HCT116 (cell line): ENCODE data around the gene CPNE2. TPM values are rescaled to one million over a fixed set of nuclear protein-coding genes. Genes with fewer than 3 reads are reported as not detected.

Experiments used
- ATAC-seq: fragments of 200-7000 bp; cut with Tn5 transposase; 2 replicates; pipeline ENCODE4 v1.9.1; 2020; ENCODE audit warnings: mild to moderate bottlenecking, moderate library complexity
- BruUV-seq: library from RNA; stranded (reverse); fragments of 400-500 nt; replicated peaks from 2 replicates; lab custom pipeline; 2021; lab: Mats Ljungman, UMichigan
- CTCF ChIA-PET: fragments of 300-600 bp; sonication (Branson Sonifier 250); formaldehyde crosslinking; loops from one replicate; lab custom pipeline; 2021; ENCODE audit warnings: antibody characterized with exemption; lab: Charles Lee
- POLR2A ChIA-PET: fragments of 300-600, 350-600 bp; sonication (Branson Sonifier 250); formaldehyde crosslinking; loops from one replicate; lab custom pipeline; 2021; ENCODE audit warnings: antibody characterized with exemption; lab: Charles Lee
- RAD21 ChIA-PET, 2 experiments: fragments of 300-600 bp; sonication (Branson Sonifier 250); formaldehyde crosslinking; loops; one replicate each; lab custom pipeline; 2023; ENCODE audit warnings: low total read pairs in 2 of 2; ENCODE audit not compliant: uncharacterized antibody in 2 of 2, unreplicated experiment in 2 of 2, low non-redundant PET in 1 of 2; lab: Charles Lee
- DNase-seq: peaks from one replicate; pipeline ENCODE4 v3.0.0-alpha.2; 2010; ENCODE audit warnings: low read depth, low spot score
- H2AFZ ChIP-seq: fragments of 200-600 bp; shearing (Covaris generic), sonication (generic); 2 replicates; pipeline ENCODE4 v1.6.1; 2017; ENCODE audit warnings: low read depth, mixed run types, mixed read lengths, antibody characterized with exemption, low read length; ENCODE audit not compliant: poor library complexity, severe bottlenecking
- H3K27ac ChIP-seq: 2 replicates; pipeline ENCODE4 v1.5.1; 2012; ENCODE audit warnings: low read depth, low read length
- H3K27me3 ChIP-seq: fragments of 200-600 bp; sonication (generic); 2 replicates; pipeline ENCODE4 v1.6.1; 2016; ENCODE audit warnings: mixed run types, low read length, mixed read lengths; ENCODE audit not compliant: insufficient read depth
- H3K36me3 ChIP-seq, 2 experiments: fragments of 200-500 bp in 1 of 2; fragments of 200-600 bp in 1 of 2; sonication (Bioruptor generic) in 1 of 2; sonication (generic) in 1 of 2; 2 replicates each; pipeline versions ENCODE4 v1.5.1 to v1.6.1; 2014 to 2016; ENCODE audit warnings: low read length in 2 of 2, inconsistent platforms in 1 of 2, mixed read lengths in 1 of 2, mixed run types in 1 of 2; ENCODE audit not compliant: insufficient read depth in 2 of 2, control insufficient read depth in 1 of 2
- H3K4me1 ChIP-seq, 2 experiments: fragments of 200-600 bp in 1 of 2; sonication (generic) in 1 of 2; 2 replicates each; pipeline versions ENCODE4 v1.5.1 to v1.6.1; 2012 to 2017; ENCODE audit warnings: low read length in 2 of 2, inconsistent platforms in 1 of 2, mild to moderate bottlenecking in 1 of 2, mixed read lengths in 1 of 2, mixed run types in 1 of 2, moderate library complexity in 1 of 2; ENCODE audit not compliant: insufficient read depth in 2 of 2, control insufficient read depth in 1 of 2
- H3K4me2 ChIP-seq: fragments of 200-600 bp; sonication (generic); 2 replicates; pipeline ENCODE4 v1.6.1; 2017; ENCODE audit warnings: mixed run types, low read length, mixed read lengths
- H3K4me3 ChIP-seq, 2 experiments: fragments of 200-600 bp in 1 of 2; sonication (generic) in 1 of 2; replicated peaks in 1 of 2; 2 replicates each; pipeline ENCODE4 v1.5.1; 2011 to 2016; ENCODE audit warnings: low read length in 2 of 2, control low read depth in 1 of 2, low read depth in 1 of 2, mild to moderate bottlenecking in 1 of 2, mixed read lengths in 1 of 2, mixed run types in 1 of 2
- H3K79me2 ChIP-seq: fragments of 200-600 bp; sonication (generic); 2 replicates; pipeline ENCODE4 v1.6.1; 2017; ENCODE audit warnings: mild to moderate bottlenecking, mixed run types, low read length, moderate library complexity, mixed read lengths; ENCODE audit not compliant: insufficient read depth
- H3K9ac ChIP-seq: fragments of 200-600 bp; sonication (generic); 2 replicates; pipeline ENCODE4 v1.6.1; 2016; ENCODE audit warnings: low read length, mixed read lengths
- H3K9me2 ChIP-seq: fragments of 200-600 bp; sonication (generic), shearing (Covaris generic); 2 replicates; pipeline ENCODE4 v1.6.1; 2017; ENCODE audit warnings: mixed run types, mild to moderate bottlenecking, moderate library complexity; ENCODE audit not compliant: insufficient read depth
- H3K9me3 ChIP-seq, 2 experiments: fragments of 200-500 bp in 1 of 2; fragments of 200-600 bp in 1 of 2; sonication (Bioruptor generic) in 1 of 2; sonication (generic) in 1 of 2; 2 replicates each; pipeline ENCODE4 v1.6.1; 2014 to 2017; ENCODE audit warnings: low read length in 2 of 2, mixed read lengths in 2 of 2, inconsistent platforms in 1 of 2, low read depth in 1 of 2, mild to moderate bottlenecking in 1 of 2, mixed run types in 1 of 2, moderate library complexity in 1 of 2; ENCODE audit not compliant: control insufficient read depth in 1 of 2, insufficient read depth in 1 of 2
- H4K20me1 ChIP-seq: fragments of 200-600 bp; sonication (generic), shearing (Covaris generic); 2 replicates; pipeline ENCODE4 v1.6.1; 2017; ENCODE audit warnings: mixed run types, mild to moderate bottlenecking, moderate library complexity; ENCODE audit not compliant: insufficient read depth
- CBX3 ChIP-seq: IDR thresholded peaks from 2 replicates; pipeline ENCODE4 v1.6.1; 2012; ENCODE audit warnings: low read depth
- EZH2 ChIP-seq: fragments of 200-600 bp; sonication (generic); IDR thresholded peaks from 2 replicates; pipeline ENCODE4 v1.6.1; 2017; ENCODE audit warnings: antibody characterized with exemption, mixed run types
- EZH2phosphoT487 ChIP-seq: fragments of 200-600 bp; IDR thresholded peaks from 2 replicates; pipeline ENCODE4 v1.6.1; 2018; ENCODE audit warnings: antibody characterized with exemption, borderline replicate concordance
- FOSL1 ChIP-seq: IDR thresholded peaks from 2 replicates; pipeline ENCODE4 v1.6.1; 2012; ENCODE audit warnings: low read depth
- SIN3A ChIP-seq: IDR thresholded peaks from 2 replicates; pipeline ENCODE4 v1.6.1; 2012; ENCODE audit warnings: low read depth
- SP1 ChIP-seq: IDR thresholded peaks from 2 replicates; pipeline ENCODE4 v1.6.1; 2012; ENCODE audit warnings: low read depth
- TCF7L2 ChIP-seq: IDR thresholded peaks from 2 replicates; pipeline ENCODE4 v1.7.0; 2011; ENCODE audit warnings: borderline replicate concordance, inconsistent platforms; ENCODE audit not compliant: insufficient read depth, insufficient read length; ENCODE audit errors: extremely low read depth
- ZFX ChIP-seq: fragments of 450-650 bp; IDR thresholded peaks from 2 replicates; pipeline ENCODE4 v1.6.1; 2017
- intact Hi-C: fragments of 100-400 bp; cut with micrococcal nuclease; formaldehyde crosslinking; loops from 2 replicates; pipeline ENCODE4 v1.10.0; 2022
- total RNA-seq: library from RNA; stranded (reverse); gene quantifications from one replicate; pipeline ENCODE4 v1.2.1, GENCODE V29; 2021; ENCODE audit not compliant: unreplicated experiment
- TF ChIP-seq, protein P1 (sequence below): IDR thresholded peaks from 2 replicates; pipeline ENCODE4 v1.6.1; 2012
- TF ChIP-seq, protein P2 (sequence below), 3 experiments: fragments of 200-600 bp in 1 of 3; sonication (generic) in 1 of 3; IDR thresholded peaks in 2 of 3; conservative IDR thresholded peaks in 1 of 3; 2 replicates each; pipeline ENCODE4 v1.5.1; 2012 to 2017; ENCODE audit warnings: low read depth in 2 of 3, low read length in 2 of 3, antibody characterized with exemption in 1 of 3, borderline replicate concordance in 1 of 3, control low read depth in 1 of 3, mild to moderate bottlenecking in 1 of 3, mixed read lengths in 1 of 3, mixed run types in 1 of 3, moderate library complexity in 1 of 3; ENCODE audit not compliant: insufficient read depth in 1 of 3
- TF ChIP-seq, protein P3 (sequence below): IDR thresholded peaks from 2 replicates; pipeline ENCODE4 v1.6.1; 2011; ENCODE audit warnings: mild to moderate bottlenecking, low read length, moderate library complexity; ENCODE audit not compliant: insufficient replicate concordance; ENCODE audit errors: extremely low read depth

CPNE2 gene
- total RNA-seq, 1 experiment from 2014 or later, result 31.2 TPM

DNA sequence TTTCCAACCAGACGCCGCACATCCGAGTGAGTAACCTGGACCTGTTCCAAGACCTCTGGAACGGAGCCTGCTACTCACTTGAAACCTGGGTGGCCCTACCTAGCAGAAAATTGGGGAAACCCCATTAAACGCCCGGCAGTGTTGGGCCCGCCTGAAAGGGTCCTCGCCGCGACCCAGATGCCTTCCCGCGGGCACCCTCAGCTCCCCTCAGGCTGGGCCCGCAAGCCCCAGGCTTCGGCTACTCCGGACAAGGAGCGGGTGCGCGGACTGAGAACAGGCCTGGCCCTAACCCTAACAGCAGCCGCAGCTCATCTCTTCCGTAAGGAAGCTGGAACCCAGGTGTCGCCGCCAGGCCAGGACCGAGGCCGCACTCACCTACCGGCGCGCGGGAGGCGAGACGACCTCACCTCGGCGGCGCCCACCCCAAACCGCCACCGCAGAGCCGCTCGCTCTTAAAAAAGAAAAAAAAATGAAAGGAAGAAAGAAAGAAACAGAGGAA lies 93.1 kb downstream of the CPNE2 start:
- H3K4me2 ChIP-seq, result peak overlapping the region; percentile 82
- ChIA-PET RAD21 (interaction anchor here in 1 of 2 experiments (0.9 kb wide), 1 partner anchor 114 kb away, joined by 3 read pairs; no protein-coding TSS in a partner anchor), POLR2A (interaction anchor here (0.8 to 0.9 kb wide), 2 partner anchors 9 to 11 kb away, joined by 3 read pairs; no protein-coding TSS in a partner anchor), CTCF (interaction anchor here (0.6 to 1.4 kb wide), 2 partner anchors 12 to 93 kb away, joined by 3 read pairs; partner anchors contain the start of gene CPNE2)
- peak overlapping the region; percentile 85 for H3K27ac ChIP-seq
- ATAC-seq (peak; percentile 38), DNase-seq (no peak)
- peaks cover 89% of the 10 kb centered on the region for H3K79me2 ChIP-seq
- TF ChIP-seq FOSL1 (no peak), ZFX (peak; percentile 95)
- peak overlapping the region; percentile 93 to 96 for H3K4me3 ChIP-seq
- H3K9me3 ChIP-seq, result no peaks in the 10 kb centered on the region
- H3K36me3 ChIP-seq, result no peaks in the 10 kb centered on the region
- no peaks in the 10 kb centered on the region for H3K9me2 ChIP-seq
- intact Hi-C loops, result loop anchor here (10.0 kb wide), 1 partner anchor 109 kb away; no protein-coding TSS in a partner anchor
- peak overlapping the region; percentile 95 for H3K9ac ChIP-seq
- H3K27me3 ChIP-seq, result no peaks in the 10 kb centered on the region
- H4K20me1 ChIP-seq, result no peaks in the 10 kb centered on the region
- peaks cover 9 to 21% of the 10 kb centered on the region in 2 experiments for H3K4me1 ChIP-seq
- H2AFZ ChIP-seq, result no peak overlapping the region
- BruUV-seq, result TSS peak; percentile 84

DNA sequence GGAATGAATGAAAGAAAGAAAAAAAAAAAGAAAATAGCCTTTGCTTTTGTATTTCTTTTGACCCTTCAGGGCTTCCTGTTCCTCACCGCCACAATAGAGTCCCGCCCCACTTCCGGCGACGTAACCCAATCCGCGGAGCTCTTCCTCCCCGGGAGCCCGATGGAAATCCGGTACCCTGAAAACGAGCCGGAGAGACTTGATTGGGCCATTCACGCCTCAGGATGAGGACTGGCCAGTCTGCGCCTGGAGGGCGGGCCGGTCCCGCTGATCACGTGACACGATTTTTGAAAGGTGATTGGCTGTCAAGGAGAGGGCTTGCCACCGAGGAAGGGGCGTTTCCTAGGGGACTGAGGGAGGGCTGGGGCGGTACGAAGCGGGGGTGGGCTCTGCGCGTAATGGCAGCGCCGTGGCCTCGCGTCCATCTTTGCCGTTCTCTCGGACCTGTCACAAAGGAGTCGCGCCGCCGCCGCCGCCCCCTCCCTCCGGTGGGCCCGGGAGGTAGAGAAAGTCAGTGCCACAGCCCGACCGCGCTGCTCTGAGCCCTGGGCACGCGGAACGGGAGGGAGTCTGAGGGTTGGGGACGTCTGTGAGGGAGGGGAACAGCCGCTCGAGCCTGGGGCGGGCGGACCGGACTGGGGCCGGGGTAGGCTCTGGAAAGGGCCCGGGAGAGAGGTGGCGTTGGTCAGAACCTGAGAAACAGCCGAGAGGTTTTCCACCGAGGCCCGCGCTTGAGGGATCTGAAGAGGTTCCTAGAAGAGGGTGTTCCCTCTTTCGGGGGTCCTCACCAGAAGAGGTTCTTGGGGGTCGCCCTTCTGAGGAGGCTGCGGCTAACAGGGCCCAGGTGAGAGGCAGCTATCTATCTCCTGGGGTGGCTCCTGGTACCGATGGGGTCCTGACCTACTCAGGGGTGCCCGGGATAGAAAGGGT lies 93.8 kb downstream of the CPNE2 start, which contains the start of the genes PSME3IP1 and RSPRY1:
Gene PSME3IP1 (minus strand): TSS at position 95 of the 927 bp plus-strand sequence. CDS start 12,185 bp downstream, outside the sequence.
Gene RSPRY1 (plus strand): TSS at position 385 of the 927 bp plus-strand sequence. CDS start 18,330 bp downstream, outside the sequence.
- Histone ChIP-seq H2AFZ (no peak within 1 kb of the TSS), H4K20me1 (no peaks in the 10 kb centered on the region), H3K9ac (peak within 1 kb of the TSS; percentile 95), H3K36me3 (no peaks in the 10 kb centered on the region), H3K4me2 (peak within 1 kb of the TSS; percentile 88), H3K9me3 (no peaks in the 10 kb centered on the region), H3K4me1 (peaks cover 12 to 21% of the 10 kb centered on the region in 2 experiments), H3K4me3 (peak within 1 kb of the TSS; percentile 96), H3K9me2 (no peaks in the 10 kb centered on the region), H3K27ac (peak within 1 kb of the TSS; percentile 85), H3K27me3 (no peaks in the 10 kb centered on the region), H3K79me2 (peaks cover 88% of the 10 kb centered on the region)
- ATAC-seq (peak; percentile 94), DNase-seq (peak; percentile 99)
- ChIA-PET RAD21 (interaction anchor here in 1 of 2 experiments (0.9 kb wide), 1 partner anchor 114 kb away, joined by 3 read pairs; no protein-coding TSS in a partner anchor), CTCF (interaction anchor here (0.6 to 1.4 kb wide), 2 partner anchors 11 to 93 kb away, joined by 3 read pairs; partner anchors contain the start of gene CPNE2), POLR2A (interaction anchor here (0.8 to 0.9 kb wide), 2 partner anchors 9 to 12 kb away, joined by 3 read pairs; no protein-coding TSS in a partner anchor)
- intact Hi-C loops, result loop anchor here (10.0 kb wide), 1 partner anchor 109 kb away; no protein-coding TSS in a partner anchor
- BruUV-seq, result no TSS peak
- TF ChIP-seq SP1 (peak; percentile 92), TCF7L2 (no peak), ZFX (peak; percentile 16; the same call in 1 of the 2 replicates), EZH2phosphoT487 (no peak), SIN3A (peak; percentile 66), EZH2 (no peak), CBX3 (no peak)
- TF ChIP-seq, protein P1, sequence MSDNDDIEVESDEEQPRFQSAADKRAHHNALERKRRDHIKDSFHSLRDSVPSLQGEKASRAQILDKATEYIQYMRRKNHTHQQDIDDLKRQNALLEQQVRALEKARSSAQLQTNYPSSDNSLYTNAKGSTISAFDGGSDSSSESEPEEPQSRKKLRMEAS, result peak; percentile 45; the same call in 1 of the 2 replicates
- TF ChIP-seq, protein P2, sequence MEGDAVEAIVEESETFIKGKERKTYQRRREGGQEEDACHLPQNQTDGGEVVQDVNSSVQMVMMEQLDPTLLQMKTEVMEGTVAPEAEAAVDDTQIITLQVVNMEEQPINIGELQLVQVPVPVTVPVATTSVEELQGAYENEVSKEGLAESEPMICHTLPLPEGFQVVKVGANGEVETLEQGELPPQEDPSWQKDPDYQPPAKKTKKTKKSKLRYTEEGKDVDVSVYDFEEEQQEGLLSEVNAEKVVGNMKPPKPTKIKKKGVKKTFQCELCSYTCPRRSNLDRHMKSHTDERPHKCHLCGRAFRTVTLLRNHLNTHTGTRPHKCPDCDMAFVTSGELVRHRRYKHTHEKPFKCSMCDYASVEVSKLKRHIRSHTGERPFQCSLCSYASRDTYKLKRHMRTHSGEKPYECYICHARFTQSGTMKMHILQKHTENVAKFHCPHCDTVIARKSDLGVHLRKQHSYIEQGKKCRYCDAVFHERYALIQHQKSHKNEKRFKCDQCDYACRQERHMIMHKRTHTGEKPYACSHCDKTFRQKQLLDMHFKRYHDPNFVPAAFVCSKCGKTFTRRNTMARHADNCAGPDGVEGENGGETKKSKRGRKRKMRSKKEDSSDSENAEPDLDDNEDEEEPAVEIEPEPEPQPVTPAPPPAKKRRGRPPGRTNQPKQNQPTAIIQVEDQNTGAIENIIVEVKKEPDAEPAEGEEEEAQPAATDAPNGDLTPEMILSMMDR (IDR thresholded peaks at IDR 0.05 in 2 of 3, conservative IDR thresholded peaks at IDR 0.05 in 1 of 3; ENCODE audit: borderline replicate concordance in 1 of 3, insufficient read depth in 1 of 3, low read depth in 2 of 3, low read length in 2 of 3), result no peak
- TF ChIP-seq, protein P3, sequence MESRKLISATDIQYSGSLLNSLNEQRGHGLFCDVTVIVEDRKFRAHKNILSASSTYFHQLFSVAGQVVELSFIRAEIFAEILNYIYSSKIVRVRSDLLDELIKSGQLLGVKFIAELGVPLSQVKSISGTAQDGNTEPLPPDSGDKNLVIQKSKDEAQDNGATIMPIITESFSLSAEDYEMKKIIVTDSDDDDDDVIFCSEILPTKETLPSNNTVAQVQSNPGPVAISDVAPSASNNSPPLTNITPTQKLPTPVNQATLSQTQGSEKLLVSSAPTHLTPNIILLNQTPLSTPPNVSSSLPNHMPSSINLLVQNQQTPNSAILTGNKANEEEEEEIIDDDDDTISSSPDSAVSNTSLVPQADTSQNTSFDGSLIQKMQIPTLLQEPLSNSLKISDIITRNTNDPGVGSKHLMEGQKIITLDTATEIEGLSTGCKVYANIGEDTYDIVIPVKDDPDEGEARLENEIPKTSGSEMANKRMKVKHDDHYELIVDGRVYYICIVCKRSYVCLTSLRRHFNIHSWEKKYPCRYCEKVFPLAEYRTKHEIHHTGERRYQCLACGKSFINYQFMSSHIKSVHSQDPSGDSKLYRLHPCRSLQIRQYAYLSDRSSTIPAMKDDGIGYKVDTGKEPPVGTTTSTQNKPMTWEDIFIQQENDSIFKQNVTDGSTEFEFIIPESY, result no peak
